T-cell (primary cell): Measurements from ENCODE around the gene SPSB2. TPM values are rescaled to one million over a fixed set of nuclear protein-coding genes. Genes with fewer than 3 reads are reported as not detected.
"Not testable (repeated sequence)": the region's sequence is repeated elsewhere in the genome, so short reads cannot be mapped to it uniquely, and the experiment has no call there.

ENCODE experiments used
- ATAC-seq, 4 experiments: fragments of 200-7000 bp in 3 of 4; fragments of 150-1000 bp in 1 of 4; cut with Tn5 transposase; replicated peaks in 1 of 4; 1 replicate in 3 of 4; 2 replicates in 1 of 4; pipeline ENCODE4 v1.10.0; 2021; ENCODE audit warnings: moderate library complexity in 3 of 4, mild to moderate bottlenecking in 2 of 4, moderate number of reproducible peaks in 1 of 4
- CTCF ChIA-PET, 2 donors: fragments of 300-600 bp; sonication (Branson Sonifier 250); formaldehyde crosslinking; loops; one replicate each; lab custom pipeline; 2022; ENCODE audit warnings: antibody characterized with exemption in 2 of 2; lab: Charles Lee
- POLR2A ChIA-PET, 2 donors: fragments of 300-600 bp; sonication (Branson Sonifier 250); formaldehyde crosslinking; loops; one replicate each; lab custom pipeline; 2022; ENCODE audit warnings: antibody characterized with exemption in 2 of 2; lab: Charles Lee
- DNase-seq, 35 experiments: peaks; one replicate each; pipeline versions ENCODE4 v3.0.0 to v3.0.0-alpha.2; 2013 to 2023
- H3K27ac ChIP-seq: one replicate; pipeline ENCODE4 v1.5.1; 2013; ENCODE audit warnings: low read length
- H3K27me3 ChIP-seq, 2 experiments: replicated peaks in 1 of 2; 1 replicate in 1 of 2; 2 replicates in 1 of 2; pipeline versions ENCODE4 v1.6.1 to v1.7.0; 2013; ENCODE audit warnings: low read length in 1 of 2, mixed read lengths in 1 of 2; ENCODE audit not compliant: control insufficient read depth in 2 of 2, insufficient read depth in 2 of 2; ENCODE audit errors: extremely low read depth in 1 of 2
- H3K36me3 ChIP-seq, 2 donors: 1 replicate in 1 of 2; 2 replicates in 1 of 2; pipeline versions ENCODE4 v1.6.1 to v1.7.0; 2013; ENCODE audit warnings: low read length in 1 of 2; ENCODE audit not compliant: control insufficient read depth in 2 of 2, insufficient read depth in 1 of 2; ENCODE audit errors: extremely low read depth in 1 of 2
- H3K4me1 ChIP-seq, 2 experiments: 1 replicate in 1 of 2; 2 replicates in 1 of 2; pipeline versions ENCODE4 v1.6.1 to v1.7.0; 2013; ENCODE audit warnings: low read length in 2 of 2, mixed read lengths in 1 of 2; ENCODE audit not compliant: insufficient read depth in 2 of 2, control insufficient read depth in 1 of 2; ENCODE audit errors: extremely low read depth in 1 of 2
- H3K4me3 ChIP-seq, 2 donors: 1 replicate in 1 of 2; 2 replicates in 1 of 2; pipeline versions ENCODE4 v1.5.1 to v1.7.0; 2013; ENCODE audit warnings: mild to moderate bottlenecking in 2 of 2, low read length in 1 of 2, moderate library complexity in 1 of 2; ENCODE audit not compliant: control insufficient read depth in 1 of 2; ENCODE audit errors: extremely low read depth in 1 of 2
- H3K9me3 ChIP-seq: 2 replicates; pipeline ENCODE4 v1.7.0; 2013
- H3K27ac Mint-ChIP-seq, 2 donors: one replicate each; pipeline ENCODE4 v1.8.0; 2020 to 2021; ENCODE audit warnings: mild to moderate bottlenecking in 2 of 2, mixed read lengths in 2 of 2
- H3K27me3 Mint-ChIP-seq, 2 donors: one replicate each; pipeline ENCODE4 v1.8.0; 2021 to 2022; ENCODE audit warnings: mixed read lengths in 2 of 2
- H3K36me3 Mint-ChIP-seq: one replicate; pipeline ENCODE4 v1.8.0; 2021; ENCODE audit warnings: mixed read lengths
- H3K4me1 Mint-ChIP-seq, 3 donors: one replicate each; pipeline ENCODE4 v1.8.0; 2020 to 2022; ENCODE audit warnings: mixed read lengths in 3 of 3, mild to moderate bottlenecking in 1 of 3
- H3K4me3 Mint-ChIP-seq, 3 donors: one replicate each; pipeline ENCODE4 v1.8.0; 2020 to 2022; ENCODE audit warnings: mild to moderate bottlenecking in 3 of 3, mixed read lengths in 3 of 3, moderate library complexity in 3 of 3
- H3K9me3 Mint-ChIP-seq, 3 donors: one replicate each; pipeline ENCODE4 v1.8.0; 2020 to 2022; ENCODE audit warnings: mixed read lengths in 3 of 3
- WGBS: methylation state at CpG from one replicate; pipeline ENCODE4 v1.1.5; 2013; ENCODE audit warnings: missing lambda C conversion rate; ENCODE audit not compliant: insufficient coverage; 5-methylcytosine and 5-hydroxymethylcytosine counted together
- total RNA-seq, 35 experiments: library from RNA in 6 of 35; stranded (reverse) in 6 of 35; fragments of 120-200 nt in 1 of 35; gene quantifications; one replicate each; pipeline versions ENCODE4 v1.2.1 to v1.2.4 and lab custom pipeline; 2013 to 2026

SPSB2 gene
- total RNA-seq, 5 donors from 2014 or later (not counting 1 experiment from before 2014, with no cell fraction given): 6.2 to 25.9 (median 21.8) TPM

GRCh38 chr12:6891646-6892001 is 18.5 kb upstream of the SPSB2 start:
- Histone ChIP-seq H3K27ac (peak overlapping the region; percentile 90), H3K4me3 (peak overlapping the region; percentile 56 to 71), H3K27me3 (no peaks in the 10 kb centered on the region), H3K4me1 (peaks cover 3 to 16% of the 10 kb centered on the region in 2 experiments), H3K9me3 (no peaks in the 10 kb centered on the region), H3K36me3 (no peaks in the 10 kb centered on the region)
- ATAC-seq (peak in 1 of 4 experiments; percentile 1), DNase-seq (no peak)
- Mint-ChIP-seq H3K4me3 (peak overlapping the region; percentile 77 to 80 (median 80)), H3K27me3 (no peaks in the 10 kb centered on the region), H3K9me3 (no peaks in the 10 kb centered on the region), H3K27ac (peak overlapping the region; percentile 89), H3K4me1 (peaks cover 13 to 15% (median 13%) of the 10 kb centered on the region in 3 donors), H3K36me3 (no peaks in the 10 kb centered on the region)
- ChIA-PET POLR2A (interaction anchor here (0.6 to 1.0 kb wide), 3 partner anchors 22 to 1045 kb away, joined by 3 to 6 read pairs (median 5); partner anchors contain the start of gene SLC2A3 (in 1 of the 2)), CTCF (interaction anchor here (0.8 to 1.7 kb wide), 13 partner anchors 10 to 52 kb away, joined by 3 to 43 read pairs (median 4); partner anchors contain the start of genes C12orf57 (in 1 of the 2), CDCA3 (in 1 of the 2), LRRC23 (in 1 of the 2) and RNU7-1 (in 1 of the 2))
- WGBS: no CpG with 5 or more reads among the region's 5 CpGs

DNA sequence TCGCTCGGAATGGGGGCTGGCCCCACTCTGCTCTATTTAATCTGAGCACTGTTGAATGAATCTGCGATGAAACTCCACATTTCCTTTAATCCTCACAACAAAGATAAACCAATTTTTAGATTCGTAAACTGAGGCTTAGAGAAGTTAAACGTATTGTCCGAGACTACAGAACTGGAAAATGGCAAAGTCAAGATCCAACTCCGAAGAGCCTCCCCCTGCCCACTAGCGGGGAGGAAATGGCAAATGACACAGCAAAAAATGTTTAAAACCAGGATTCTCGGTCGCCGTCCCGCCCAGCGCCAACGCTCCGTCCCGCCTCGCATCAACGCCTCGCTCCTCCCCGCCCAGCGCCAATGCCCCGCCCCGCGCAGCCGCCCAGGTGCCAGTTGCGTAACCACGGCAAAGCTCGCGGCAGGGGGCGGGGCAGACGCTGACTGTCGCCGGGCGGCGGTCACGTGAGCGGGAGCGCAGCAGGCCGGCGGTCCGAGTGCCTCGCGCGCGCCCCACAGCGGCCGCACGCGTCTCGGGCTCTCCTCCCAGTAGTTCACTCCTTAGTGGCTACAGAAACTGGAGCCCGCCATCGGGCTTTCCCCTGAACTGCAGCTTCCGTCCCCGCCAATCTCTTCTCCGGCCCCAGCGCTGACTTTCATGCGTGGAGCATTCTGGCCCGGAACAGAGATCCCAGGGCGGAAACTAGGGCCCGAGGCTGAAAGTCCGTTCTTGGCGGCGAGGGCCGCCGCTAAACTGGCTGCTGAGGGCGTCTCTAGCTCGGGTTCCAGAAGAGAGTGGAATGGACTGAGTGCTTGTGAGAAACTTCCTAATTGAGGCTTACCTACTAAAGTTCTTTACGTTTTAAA is 17.9 kb upstream of the SPSB2 start:
- ATAC-seq: peak; percentile 93 to 98 (median 96)
- under 1% methylated on average over 56 of the region's 68 CpGs for WGBS
- Histone ChIP-seq H3K4me3 (peak overlapping the region; percentile 56 to 71), H3K27me3 (no peaks in the 10 kb centered on the region), H3K27ac (peak overlapping the region; percentile 90), H3K36me3 (no peaks in the 10 kb centered on the region), H3K9me3 (no peaks in the 10 kb centered on the region), H3K4me1 (peaks cover 3 to 16% of the 10 kb centered on the region in 2 experiments)
- H3K4me3 Mint-ChIP-seq: peak overlapping the region; percentile 77 to 80 (median 80)
- H3K4me1 Mint-ChIP-seq: peaks cover 13 to 15% (median 13%) of the 10 kb centered on the region in 3 donors
- peak; percentile 94 to 100 (median 98) for DNase-seq
- no peaks in the 10 kb centered on the region for H3K27me3 Mint-ChIP-seq
- H3K9me3 Mint-ChIP-seq: no peaks in the 10 kb centered on the region
- peak overlapping the region; percentile 89 to 90 for H3K27ac Mint-ChIP-seq
- ChIA-PET CTCF (interaction anchor here (0.5 to 1.7 kb wide), 13 partner anchors 9 to 757 kb away, joined by 3 to 43 read pairs (median 4); partner anchors contain the start of genes C12orf57 (in 1 of the 2), CDCA3 (in 1 of the 2), LRRC23 (in 1 of the 2) and RNU7-1 (in 1 of the 2)), POLR2A (interaction anchor here (0.7 to 1.0 kb wide), 3 partner anchors 22 to 1045 kb away, joined by 3 to 6 read pairs (median 5); partner anchors contain the start of gene SLC2A3 (in 1 of the 2))
- H3K36me3 Mint-ChIP-seq: no peaks in the 10 kb centered on the region

GRCh38 chr12:6889775-6890573 is 16.9 kb upstream of the SPSB2 start:
- H3K9me3 Mint-ChIP-seq, H3K4me3 ChIP-seq, H3K36me3 ChIP-seq, DNase-seq, CTCF ChIA-PET, H3K9me3 ChIP-seq, H3K27me3 Mint-ChIP-seq, ATAC-seq, H3K27me3 ChIP-seq, H3K36me3 Mint-ChIP-seq: not testable (repeated sequence)
- Mint-ChIP-seq H3K4me1 (peaks cover 13 to 15% (median 13%) of the 10 kb centered on the region in 3 donors), H3K27ac (peak overlapping the region; percentile 89 to 90), H3K4me3 (peak overlapping the region; percentile 77 to 80 (median 80))
- POLR2A ChIA-PET: interaction anchor here in 1 of 2 donors (0.6 kb wide), 2 partner anchors 262 to 1046 kb away, joined by 6 to 7 read pairs; no protein-coding TSS in a partner anchor
- Histone ChIP-seq H3K4me1 (peaks cover 3 to 16% of the 10 kb centered on the region in 2 experiments), H3K27ac (peak overlapping the region; percentile 78)
- 95% methylated on average over 14 of the region's 21 CpGs for WGBS

GRCh38 chr12:6888794-6889193 is 15.7 kb upstream of the SPSB2 start:
- H3K4me3 ChIP-seq, DNase-seq, POLR2A ChIA-PET, H3K9me3 ChIP-seq, H3K9me3 Mint-ChIP-seq, H3K27ac ChIP-seq, H3K36me3 ChIP-seq, ATAC-seq, H3K27me3 Mint-ChIP-seq, H3K4me3 Mint-ChIP-seq, H3K36me3 Mint-ChIP-seq, CTCF ChIA-PET, H3K27ac Mint-ChIP-seq, H3K27me3 ChIP-seq: not testable (repeated sequence)
- WGBS: no CpG with 5 or more reads among the region's 7 CpGs
- H3K4me1 Mint-ChIP-seq: peaks cover 13 to 15% (median 13%) of the 10 kb centered on the region in 3 donors
- peaks cover 3 to 16% of the 10 kb centered on the region in 2 experiments for H3K4me1 ChIP-seq

DNA sequence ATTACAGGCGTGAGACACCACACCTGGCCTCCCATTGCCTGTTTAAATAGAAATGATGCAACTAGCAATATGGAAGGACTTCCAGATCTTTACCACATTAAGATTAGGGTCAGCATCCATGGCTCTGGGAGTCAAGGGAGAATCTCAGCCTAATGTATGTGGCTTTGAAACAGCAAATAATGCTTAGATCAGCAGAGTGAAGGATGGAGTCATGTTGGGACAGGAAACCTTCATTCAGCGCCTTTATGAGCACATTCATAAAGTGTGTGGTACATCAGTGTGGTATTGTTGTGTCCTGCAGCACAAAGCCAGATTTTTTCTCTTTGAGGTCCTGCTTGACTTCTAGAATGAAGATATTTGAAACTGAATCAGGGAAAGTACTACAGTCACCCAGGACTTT is 15.3 kb upstream of the SPSB2 start:
- peaks cover 4 to 10% of the 10 kb centered on the region in 2 donors for H3K36me3 ChIP-seq
- H3K27ac ChIP-seq: no peak overlapping the region
- peaks cover 3 to 16% of the 10 kb centered on the region in 2 experiments for H3K4me1 ChIP-seq
- no peaks in the 10 kb centered on the region for H3K9me3 ChIP-seq
- H3K4me3 ChIP-seq: no peak overlapping the region
- 90% methylated on average over 2 of the region's 2 CpGs for WGBS
- Mint-ChIP-seq H3K4me1 (peaks cover 13 to 15% (median 13%) of the 10 kb centered on the region in 3 donors), H3K9me3 (no peaks in the 10 kb centered on the region), H3K4me3 (no peak overlapping the region), H3K36me3 (peaks cover 3% of the 10 kb centered on the region), H3K27me3 (no peaks in the 10 kb centered on the region), H3K27ac (no peak overlapping the region)
- ATAC-seq: no peak
- CTCF ChIA-PET: no interaction called here
- POLR2A ChIA-PET: no interaction called here
- DNase-seq: no peak
- H3K27me3 ChIP-seq: no peaks in the 10 kb centered on the region
